Glomerular endothelial cell (primary cell): ENCODE measurements around the gene DAB1. TPM values are rescaled to one million over a fixed set of nuclear protein-coding genes. Genes with fewer than 3 reads are reported as not detected.

Experiments used
- DNase-seq: peaks from one replicate; pipeline ENCODE4 v3.0.0-alpha.2; 2011; ENCODE audit warnings: low read depth, low spot score; ENCODE audit errors: extremely low read depth
- total RNA-seq: library from RNA; depleted of rRNA; stranded (reverse); fragments of >200 nt; gene quantifications from 2 replicates; pipeline ENCODE4 v1.2.3, GENCODE V29; 2015

Gene DAB1
- total RNA-seq, 1 donor from 2014 or later: 0.18 TPM

- no peak for DNase-seq
Measured at GRCh38 chr1:56965916-56966697, 457.8 kb downstream of the DAB1 start, which contains the start of gene C8B. C8B (minus strand) TSS chr1:56966015; CDS start chr1:56965948, 67 bp downstream.

DNA sequence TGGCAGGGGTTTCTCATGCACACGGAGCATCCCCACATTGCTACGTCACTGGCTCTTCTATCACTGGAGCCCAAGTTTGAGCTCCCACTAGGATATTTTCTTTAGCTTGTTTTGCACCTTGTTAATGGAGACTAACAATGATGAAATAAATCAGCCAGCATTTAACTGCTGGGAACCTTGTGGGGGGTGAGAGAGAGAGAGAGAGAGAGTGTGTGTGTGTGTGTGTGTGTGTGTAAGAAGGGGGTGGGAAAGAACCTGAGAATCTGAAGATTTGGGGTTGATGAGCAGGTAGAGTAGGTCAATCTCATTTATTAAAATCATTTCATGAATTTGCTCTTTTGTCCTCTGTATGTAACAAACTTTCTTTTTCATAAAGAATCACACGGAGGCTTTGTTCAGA lies 458.7 kb downstream of the DAB1 start:
- no peak for DNase-seq

GRCh38 chr1:56964349-56965017 lies 459.4 kb downstream of the DAB1 start:
- DNase-seq: no peak

DNA sequence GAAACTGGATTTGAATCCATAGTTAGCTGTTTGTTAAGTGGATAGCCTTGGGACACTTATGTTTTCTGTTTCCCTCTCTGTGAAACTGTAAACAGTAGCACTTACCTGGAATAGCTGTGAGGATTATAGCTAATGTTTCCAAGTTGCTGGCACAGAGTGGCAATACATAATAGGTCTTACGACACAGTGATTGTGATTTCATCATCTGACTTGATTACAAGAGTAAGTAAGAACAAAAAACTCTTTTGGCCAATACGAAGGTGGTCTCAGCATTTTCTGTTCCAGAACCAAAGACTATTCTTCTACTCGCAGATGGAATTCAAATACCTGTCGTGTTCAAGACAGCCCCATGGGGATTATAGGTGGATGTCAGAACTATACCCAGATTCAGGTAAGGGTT lies 460.2 kb downstream of the DAB1 start:
- no peak for DNase-seq

GRCh38 chr1:56961426-56961825 lies 462.4 kb downstream of the DAB1 start:
- DNase-seq: no peak

- DNase-seq: no peak
Measured at GRCh38 chr1:56958526-56958925, 465.3 kb downstream of the DAB1 start.

- no peak for DNase-seq
Measured at GRCh38 chr1:56957931-56958330, 465.9 kb downstream of the DAB1 start.

GRCh38 chr1:56954664-56955063 lies 469.2 kb downstream of the DAB1 start:
- DNase-seq: no peak

- DNase-seq: no peak
Measured at GRCh38 chr1:56953386-56953785, 470.5 kb downstream of the DAB1 start.

- no peak for DNase-seq
Measured at GRCh38 chr1:56952501-56952900, 471.4 kb downstream of the DAB1 start.

DNA sequence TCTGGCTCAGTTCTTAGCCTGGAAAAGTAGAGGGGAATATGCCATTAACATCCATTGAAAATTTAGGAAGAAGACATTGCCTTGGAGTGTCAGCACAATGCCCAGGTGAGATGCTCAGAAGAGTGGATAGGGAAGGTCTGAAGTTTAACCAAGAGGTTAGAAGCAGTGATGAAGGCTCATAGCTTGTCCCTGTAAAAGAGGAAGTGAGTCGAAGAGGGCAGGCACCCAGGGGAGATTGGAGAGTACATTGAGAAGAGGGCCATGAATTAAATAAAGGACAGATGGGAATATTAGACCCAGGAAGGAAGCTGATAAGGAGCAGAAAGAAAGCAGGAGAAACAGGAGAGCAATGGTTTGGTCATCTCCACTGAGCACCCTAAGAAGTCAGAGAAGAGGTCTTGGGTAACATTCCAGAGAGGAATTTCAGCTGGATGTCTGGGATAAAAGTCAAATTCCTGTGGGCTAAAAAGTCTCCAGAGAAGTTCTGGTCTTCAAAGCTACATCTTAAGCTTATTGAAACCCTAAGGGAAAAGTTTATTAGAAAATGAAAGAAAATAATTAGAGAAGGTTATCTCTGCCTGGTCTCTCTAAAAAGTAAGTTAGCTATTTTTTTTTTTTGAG lies 475.3 kb downstream of the DAB1 start:
- DNase-seq: no peak
